HepG2 (cell line): ENCODE data around the gene TACC2. TPM values are rescaled to one million over a fixed set of nuclear protein-coding genes. Genes with fewer than 3 reads are reported as not detected.
A peak's percentile ranks its signal among the peaks of the same experiment; 100 is the strongest.

Experiments
- CBFB ChIP-seq: sonication (generic); formaldehyde crosslinking; IDR thresholded peaks from 2 replicates; pipeline ENCODE4 v1.4.0; 2020; ENCODE audit warnings: missing genetic modification reagents
- ERF ChIP-seq: IDR thresholded peaks from 2 replicates; pipeline ENCODE4 v1.6.1; 2018; ENCODE audit warnings: missing biosample characterization, missing genetic modification reagents
- JUN ChIP-seq: sonication (generic); formaldehyde crosslinking; IDR thresholded peaks from 2 replicates; pipeline ENCODE4 v1.4.0; 2020; ENCODE audit warnings: mild to moderate bottlenecking, missing genetic modification reagents
- KDM2A ChIP-seq: sonication (generic); formaldehyde crosslinking; IDR thresholded peaks from 2 replicates; pipeline ENCODE4 v1.4.0; 2020; ENCODE audit warnings: low read depth, missing genetic modification reagents, borderline replicate concordance
- NCOA1 ChIP-seq: sonication (generic); formaldehyde crosslinking; IDR thresholded peaks from 2 replicates; pipeline ENCODE4 v1.9.0; 2021; ENCODE audit warnings: missing genetic modification reagents
- NFKBIZ ChIP-seq: IDR thresholded peaks from 2 replicates; pipeline ENCODE4 v1.6.1; 2018; ENCODE audit warnings: missing genetic modification reagents, missing compliant biosample characterization
- NFRKB ChIP-seq: fragments of 450-650 bp; IDR thresholded peaks from 2 replicates; pipeline ENCODE4 v1.6.1; 2017
- SATB2 ChIP-seq: sonication (generic); formaldehyde crosslinking; IDR thresholded peaks from 2 replicates; pipeline ENCODE4 v1.5.0; 2020; ENCODE audit warnings: missing genetic modification reagents
- ZBTB38 ChIP-seq: sonication (generic); formaldehyde crosslinking; IDR thresholded peaks from 2 replicates; pipeline ENCODE4 v1.5.1; 2020; ENCODE audit warnings: mild to moderate bottlenecking, missing genetic modification reagents
- ZNF263 ChIP-seq: sonication (generic); formaldehyde crosslinking; IDR thresholded peaks from 2 replicates; pipeline ENCODE4 v1.4.0; 2020; ENCODE audit warnings: missing genetic modification reagents
- ZNF605 ChIP-seq: sonication (generic); formaldehyde crosslinking; IDR thresholded peaks from 2 replicates; pipeline ENCODE4 v1.8.0; 2022; ENCODE audit warnings: mild to moderate bottlenecking, missing genetic modification reagents
- ZNF646 ChIP-seq: sonication (generic); formaldehyde crosslinking; IDR thresholded peaks from 2 replicates; pipeline ENCODE4 v1.9.0; 2021; ENCODE audit warnings: mild to moderate bottlenecking, missing genetic modification reagents
- ZNF704 ChIP-seq: sonication (generic); formaldehyde crosslinking; IDR thresholded peaks from 2 replicates; pipeline ENCODE4 v1.8.1; 2023; ENCODE audit warnings: mild to moderate bottlenecking, inconsistent platforms, moderate library complexity, missing genetic modification reagents, borderline replicate concordance
- ZNF770 ChIP-seq: sonication (generic); formaldehyde crosslinking; IDR thresholded peaks from 2 replicates; pipeline ENCODE4 v1.5.0; 2020; ENCODE audit warnings: mild to moderate bottlenecking, missing genetic modification reagents
- ZNF777 ChIP-seq: sonication (generic); formaldehyde crosslinking; IDR thresholded peaks from 2 replicates; pipeline ENCODE4 v1.4.0; 2020; ENCODE audit warnings: missing genetic modification reagents
- polyA plus RNA-seq, 8 experiments: library from polyadenylated mRNA; depleted of rRNA in 3 of 8; stranded (reverse) in 7 of 8; unstranded in 1 of 8; fragments of >200 nt; fragmentation: Illumina TruSeq in 4 of 8; extraction: Trizol in 4 of 8; gene quantifications; 2 replicates each; pipeline versions ENCODE4 v1.2.1 to v1.2.3, GENCODE V29; 2011 to 2016; ENCODE audit warnings: low read depth in 4 of 8, missing spikeins in 1 of 8, mixed read lengths in 1 of 8; ENCODE audit not compliant: insufficient read depth in 1 of 8
- total RNA-seq, 5 experiments: library from RNA; depleted of rRNA; stranded (reverse); fragments of >200 nt; fragmentation: Illumina TruSeq; extraction: Trizol; gene quantifications; 2 replicates each; pipeline ENCODE4 v1.2.3, GENCODE V29; 2016; ENCODE audit warnings: low read depth in 1 of 5
- TF ChIP-seq, protein P1 (sequence below): sonication (generic); formaldehyde crosslinking; IDR thresholded peaks from 2 replicates; pipeline ENCODE4 v1.5.0; 2020; ENCODE audit warnings: missing genetic modification reagents
- TF ChIP-seq, protein P2 (sequence below): sonication (generic); formaldehyde crosslinking; IDR thresholded peaks from 2 replicates; pipeline ENCODE4 v1.5.1; 2020; ENCODE audit warnings: missing genetic modification reagents, mild to moderate bottlenecking, borderline replicate concordance

The TACC2 gene
- total and polyA plus RNA-seq, 2 of the 13 experiments (the other 11 are each of a cell fraction or from before 2014, with no cell fraction given), result 11.8 to 16.0 TPM

- TF ChIP-seq ZNF646 (CRISPR knock-in tag) (no peak), ZBTB38 (CRISPR knock-in tag) (peak; percentile 58), ZNF704 (no peak), CBFB (no peak), ZNF605 (CRISPR knock-in tag) (no peak), ZNF777 (CRISPR knock-in tag) (no peak), NFRKB (no peak), SATB2 (CRISPR knock-in tag) (no peak), KDM2A (CRISPR knock-in tag) (peak; percentile 28; the same call in 1 of the 2 replicates), ERF (CRISPR knock-in tag) (0 out of 2 replicates have a peak, but pooled peaks have one; percentile 31), NFKBIZ (CRISPR knock-in tag) (no peak), NCOA1 (CRISPR knock-in tag) (no peak), JUN (CRISPR knock-in tag) (no peak), ZNF263 (0 out of 2 replicates have a peak, but pooled peaks have one; percentile 30), ZNF770 (CRISPR knock-in tag) (peak; percentile 46; the same call in 1 of the 2 replicates)
- TF ChIP-seq, protein P1, sequence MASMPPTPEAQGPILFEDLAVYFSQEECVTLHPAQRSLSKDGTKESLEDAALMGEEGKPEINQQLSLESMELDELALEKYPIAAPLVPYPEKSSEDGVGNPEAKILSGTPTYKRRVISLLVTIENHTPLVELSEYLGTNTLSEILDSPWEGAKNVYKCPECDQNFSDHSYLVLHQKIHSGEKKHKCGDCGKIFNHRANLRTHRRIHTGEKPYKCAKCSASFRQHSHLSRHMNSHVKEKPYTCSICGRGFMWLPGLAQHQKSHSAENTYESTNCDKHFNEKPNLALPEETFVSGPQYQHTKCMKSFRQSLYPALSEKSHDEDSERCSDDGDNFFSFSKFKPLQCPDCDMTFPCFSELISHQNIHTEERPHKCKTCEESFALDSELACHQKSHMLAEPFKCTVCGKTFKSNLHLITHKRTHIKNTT, result no peak
- TF ChIP-seq, protein P2, sequence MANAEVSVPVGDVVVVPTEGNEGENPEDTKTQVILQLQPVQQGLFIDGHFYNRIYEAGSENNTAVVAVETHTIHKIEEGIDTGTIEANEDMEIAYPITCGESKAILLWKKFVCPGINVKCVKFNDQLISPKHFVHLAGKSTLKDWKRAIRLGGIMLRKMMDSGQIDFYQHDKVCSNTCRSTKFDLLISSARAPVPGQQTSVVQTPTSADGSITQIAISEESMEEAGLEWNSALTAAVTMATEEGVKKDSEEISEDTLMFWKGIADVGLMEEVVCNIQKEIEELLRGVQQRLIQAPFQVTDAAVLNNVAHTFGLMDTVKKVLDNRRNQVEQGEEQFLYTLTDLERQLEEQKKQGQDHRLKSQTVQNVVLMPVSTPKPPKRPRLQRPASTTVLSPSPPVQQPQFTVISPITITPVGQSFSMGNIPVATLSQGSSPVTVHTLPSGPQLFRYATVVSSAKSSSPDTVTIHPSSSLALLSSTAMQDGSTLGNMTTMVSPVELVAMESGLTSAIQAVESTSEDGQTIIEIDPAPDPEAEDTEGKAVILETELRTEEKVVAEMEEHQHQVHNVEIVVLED (CRISPR knock-in tag), result no peak
Measured at GRCh38 chr10:122301055-122301810, 312.3 kb downstream of the TACC2 start (continued).
